Liver (tissue), 9 donors: ENCODE data around the gene TWIST1. TPM values are rescaled to one million over a fixed set of nuclear protein-coding genes. Genes with fewer than 3 reads are reported as not detected.

Experiments
- DNase-seq: peaks from one replicate; pipeline ENCODE4 v3.0.0-alpha.2; 2017; ENCODE audit warnings: low spot score
- H3K27ac ChIP-seq, 2 donors: one replicate each; pipeline ENCODE4 v1.7.0; 2013; ENCODE audit warnings: inconsistent platforms in 2 of 2, low read length in 2 of 2, control low read depth in 1 of 2, low read depth in 1 of 2, mild to moderate bottlenecking in 1 of 2
- H3K27me3 ChIP-seq, 4 donors: one replicate each; pipeline versions ENCODE4 v1.6.1 to v1.7.0; 2013; ENCODE audit warnings: low read length in 3 of 4, inconsistent platforms in 1 of 4, mild to moderate bottlenecking in 1 of 4, moderate library complexity in 1 of 4; ENCODE audit not compliant: control insufficient read depth in 4 of 4, insufficient read depth in 4 of 4
- H3K36me3 ChIP-seq, 4 donors: one replicate each; pipeline versions ENCODE4 v1.6.1 to v1.7.0; 2013; ENCODE audit warnings: low read length in 3 of 4, mild to moderate bottlenecking in 3 of 4, low read depth in 1 of 4, moderate library complexity in 1 of 4; ENCODE audit not compliant: control insufficient read depth in 4 of 4, insufficient read depth in 3 of 4
- H3K4me1 ChIP-seq, 4 donors: one replicate each; pipeline versions ENCODE4 v1.6.1 to v1.7.0; 2013; ENCODE audit warnings: low read length in 3 of 4, mild to moderate bottlenecking in 3 of 4, moderate library complexity in 1 of 4; ENCODE audit not compliant: control insufficient read depth in 4 of 4, insufficient read depth in 4 of 4
- H3K4me3 ChIP-seq, 3 donors: one replicate each; pipeline versions ENCODE4 v1.6.1 to v1.7.0; 2013; ENCODE audit warnings: low read length in 3 of 3, control low read depth in 1 of 3, low read depth in 1 of 3, mild to moderate bottlenecking in 1 of 3
- H3K9ac ChIP-seq, 2 donors: one replicate each; pipeline ENCODE4 v1.7.0; 2013; ENCODE audit warnings: low read length in 2 of 2, mild to moderate bottlenecking in 2 of 2, moderate library complexity in 2 of 2, control low read depth in 1 of 2, low read depth in 1 of 2
- H3K9me3 ChIP-seq, 4 donors: one replicate each; pipeline versions ENCODE4 v1.6.1 to v1.7.0; 2013; ENCODE audit warnings: low read length in 3 of 4; ENCODE audit not compliant: control insufficient read depth in 4 of 4
- FOXA1 ChIP-seq: IDR thresholded peaks from 2 replicates; pipeline ENCODE4 v1.6.1; 2016; ENCODE audit warnings: antibody characterized with exemption
- FOXA2 ChIP-seq: IDR thresholded peaks from 2 replicates; pipeline ENCODE4 v1.6.1; 2016; ENCODE audit warnings: antibody characterized with exemption
- HNF4G ChIP-seq: IDR thresholded peaks from 2 replicates; pipeline ENCODE4 v1.6.1; 2016; ENCODE audit warnings: antibody characterized with exemption
- JUND ChIP-seq, 2 donors: IDR thresholded peaks; 2 replicates each; pipeline ENCODE4 v1.6.1; 2016; ENCODE audit warnings: antibody characterized with exemption in 2 of 2
- NR2F2 ChIP-seq: IDR thresholded peaks from 2 replicates; pipeline ENCODE4 v1.6.1; 2016; ENCODE audit warnings: antibody characterized with exemption
- RAD21 ChIP-seq, 2 donors: IDR thresholded peaks; 2 replicates each; pipeline ENCODE4 v1.6.1; 2016; ENCODE audit warnings: antibody characterized with exemption in 2 of 2, mild to moderate bottlenecking in 2 of 2
- SP1 ChIP-seq: IDR thresholded peaks from 2 replicates; pipeline ENCODE4 v1.6.1; 2018; ENCODE audit warnings: antibody characterized with exemption, mild to moderate bottlenecking
- TAF1 ChIP-seq: conservative IDR thresholded peaks from 2 replicates; pipeline ENCODE4 v1.6.1; 2016; ENCODE audit warnings: antibody characterized with exemption, mild to moderate bottlenecking
- YY1 ChIP-seq: IDR thresholded peaks from 2 replicates; pipeline ENCODE4 v1.6.1; 2016; ENCODE audit warnings: antibody characterized with exemption, mild to moderate bottlenecking
- WGBS: extraction: QIAGEN DNeasy Blood & Tissue Kit; methylation state at CpG from one replicate; pipeline ENCODE4 v1.1.7; 2013; 5-methylcytosine and 5-hydroxymethylcytosine counted together
- polyA plus RNA-seq, 2 donors: library from polyadenylated mRNA; stranded (reverse) in 1 of 2; unstranded in 1 of 2; fragments of 200-250 nt in 1 of 2; fragments of >200 nt in 1 of 2; fragmentation: Nextera tagmentation in 1 of 2; extraction: Ambion mirVana in 1 of 2; gene quantifications; one replicate each; pipeline versions ENCODE4 v1.2.1 to v1.2.3, GENCODE V29; 2013 to 2015
- total RNA-seq, 2 donors: library from RNA; depleted of rRNA; stranded (reverse); fragments of >200 nt; gene quantifications; one replicate each; pipeline ENCODE4 v1.2.3, GENCODE V29; 2014
- TF ChIP-seq, protein P1 (sequence below): IDR thresholded peaks from 2 replicates; pipeline ENCODE4 v1.6.1; 2016; ENCODE audit warnings: antibody characterized with exemption
- TF ChIP-seq, protein P2 (sequence below): IDR thresholded peaks from 2 replicates; pipeline ENCODE4 v1.6.1; 2016; ENCODE audit warnings: antibody characterized with exemption
- TF ChIP-seq, protein P3 (sequence below): IDR thresholded peaks from 2 replicates; pipeline ENCODE4 v1.6.1; 2016; ENCODE audit warnings: antibody characterized with exemption
- TF ChIP-seq, protein P4 (sequence below): fragments of 150-350 bp; IDR thresholded peaks from 2 replicates; pipeline ENCODE4 v1.5.1; 2017; ENCODE audit warnings: improper control_type of control experiment, low read depth, low read length; ENCODE audit not compliant: missing input control
- donor health status: healthy.
- donor health status: healthy.
- donor health status: healthy.
- donor health status: healthy.
- donor health status: healthy.

The TWIST1 gene
- total and polyA plus RNA-seq, 4 donors, result 0.15 to 0.19 (median 0.17) TPM; not detected in 1

DNA sequence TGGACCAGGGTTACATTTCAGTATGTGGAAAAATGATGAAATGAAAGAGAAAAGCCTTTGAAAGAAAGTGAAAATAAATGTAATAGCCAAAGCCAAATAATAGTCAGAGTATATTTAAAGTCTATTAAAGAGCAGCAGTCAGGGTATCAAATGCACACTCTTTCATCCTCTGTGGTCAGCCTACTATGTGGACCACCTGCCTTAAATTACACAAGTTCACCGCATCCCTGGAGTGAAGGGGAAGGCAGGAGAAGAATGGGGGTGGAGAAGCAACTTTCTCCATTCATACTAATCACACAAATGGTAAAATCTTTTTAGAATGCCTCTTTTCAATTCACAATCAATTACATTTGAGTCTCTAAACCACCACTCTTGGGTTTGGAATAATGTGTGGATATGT is 16.0 kb downstream of the TWIST1 start:
- no peaks in the 10 kb centered on the region for H3K36me3 ChIP-seq
- H3K9me3 ChIP-seq, result no peaks in the 10 kb centered on the region
- H3K4me3 ChIP-seq, result no peak overlapping the region
- 74% methylated on average over 1 of the region's 1 CpG for WGBS
- TF ChIP-seq, protein P1, sequence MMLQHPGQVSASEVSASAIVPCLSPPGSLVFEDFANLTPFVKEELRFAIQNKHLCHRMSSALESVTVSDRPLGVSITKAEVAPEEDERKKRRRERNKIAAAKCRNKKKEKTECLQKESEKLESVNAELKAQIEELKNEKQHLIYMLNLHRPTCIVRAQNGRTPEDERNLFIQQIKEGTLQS, result no peak
- TF ChIP-seq, protein P2, sequence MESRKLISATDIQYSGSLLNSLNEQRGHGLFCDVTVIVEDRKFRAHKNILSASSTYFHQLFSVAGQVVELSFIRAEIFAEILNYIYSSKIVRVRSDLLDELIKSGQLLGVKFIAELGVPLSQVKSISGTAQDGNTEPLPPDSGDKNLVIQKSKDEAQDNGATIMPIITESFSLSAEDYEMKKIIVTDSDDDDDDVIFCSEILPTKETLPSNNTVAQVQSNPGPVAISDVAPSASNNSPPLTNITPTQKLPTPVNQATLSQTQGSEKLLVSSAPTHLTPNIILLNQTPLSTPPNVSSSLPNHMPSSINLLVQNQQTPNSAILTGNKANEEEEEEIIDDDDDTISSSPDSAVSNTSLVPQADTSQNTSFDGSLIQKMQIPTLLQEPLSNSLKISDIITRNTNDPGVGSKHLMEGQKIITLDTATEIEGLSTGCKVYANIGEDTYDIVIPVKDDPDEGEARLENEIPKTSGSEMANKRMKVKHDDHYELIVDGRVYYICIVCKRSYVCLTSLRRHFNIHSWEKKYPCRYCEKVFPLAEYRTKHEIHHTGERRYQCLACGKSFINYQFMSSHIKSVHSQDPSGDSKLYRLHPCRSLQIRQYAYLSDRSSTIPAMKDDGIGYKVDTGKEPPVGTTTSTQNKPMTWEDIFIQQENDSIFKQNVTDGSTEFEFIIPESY, result no peak
- TF ChIP-seq SP1, result no peak
- peaks cover 0 to 3% (median 0%) of the 10 kb centered on the region in 4 donors for H3K4me1 ChIP-seq
- peaks cover 0 to 16% (median 9%) of the 10 kb centered on the region in 4 donors for H3K27me3 ChIP-seq
- H3K27ac ChIP-seq, result no peak overlapping the region
- H3K9ac ChIP-seq, result no peak overlapping the region
- no peak for DNase-seq

DNA sequence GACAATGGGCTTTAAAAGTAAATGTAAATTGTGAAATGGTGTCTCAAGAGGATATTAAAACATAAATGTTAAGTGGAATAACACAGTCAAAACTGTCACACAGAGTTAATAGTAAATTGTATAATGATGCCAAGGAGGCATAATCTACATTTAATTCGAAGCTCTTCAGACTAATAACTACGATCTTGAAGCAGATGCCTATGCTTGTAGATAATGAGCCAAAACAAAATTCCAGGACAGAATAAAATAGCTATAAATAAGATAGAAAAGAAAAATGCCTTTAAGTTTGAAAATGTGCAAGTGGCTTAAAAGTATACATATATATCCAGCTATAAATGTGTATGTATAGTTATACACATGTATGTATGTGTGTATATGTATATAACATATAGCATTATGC is 17.5 kb downstream of the TWIST1 start:
- no peak for DNase-seq
- no peaks in the 10 kb centered on the region for H3K36me3 ChIP-seq
- no peak overlapping the region for H3K9ac ChIP-seq
- H3K4me1 ChIP-seq, result no peaks in the 10 kb centered on the region
- H3K4me3 ChIP-seq, result no peak overlapping the region
- H3K9me3 ChIP-seq, result no peaks in the 10 kb centered on the region
- peaks cover 0 to 12% (median 6%) of the 10 kb centered on the region in 4 donors for H3K27me3 ChIP-seq
- WGBS, result 58% methylated on average over 2 of the region's 2 CpGs
- no peak overlapping the region for H3K27ac ChIP-seq
- TF ChIP-seq SP1 (no peak), NR2F2 (no peak), TAF1 (no peak)
- TF ChIP-seq, protein P1, result no peak
- TF ChIP-seq, protein P2, result no peak

DNA sequence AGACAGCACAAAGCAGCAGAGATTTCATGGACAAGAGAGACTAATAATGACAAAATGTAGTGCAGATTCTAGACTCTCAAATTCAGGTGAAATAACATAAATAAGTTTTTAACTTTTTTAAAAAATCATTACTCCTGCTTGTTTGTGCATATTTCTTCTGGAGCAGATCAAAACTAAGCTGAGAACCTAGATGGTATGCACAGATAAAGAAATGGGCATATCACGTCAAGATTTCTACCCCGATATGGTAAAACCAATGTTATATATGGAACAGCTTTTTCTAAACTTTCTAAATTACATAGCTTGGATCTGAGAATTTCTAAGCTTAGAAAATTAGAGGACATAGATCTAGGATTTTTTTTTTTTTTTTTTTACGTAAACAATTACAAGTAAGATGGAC is 18.2 kb downstream of the TWIST1 start:
- Histone ChIP-seq H3K27ac (no peak overlapping the region), H3K4me1 (no peaks in the 10 kb centered on the region), H3K9me3 (no peaks in the 10 kb centered on the region), H3K9ac (no peak overlapping the region), H3K36me3 (no peaks in the 10 kb centered on the region), H3K27me3 (peaks cover 0 to 13% (median 3%) of the 10 kb centered on the region in 4 donors), H3K4me3 (no peak overlapping the region)
- TF ChIP-seq NR2F2 (no peak), YY1 (no peak), FOXA2 (no peak), RAD21 (IDR thresholded peaks at IDR 0.05) (no peak), HNF4G (no peak), FOXA1 (no peak), JUND (IDR thresholded peaks at IDR 0.05) (no peak), TAF1 (no peak)
- TF ChIP-seq, protein P3, sequence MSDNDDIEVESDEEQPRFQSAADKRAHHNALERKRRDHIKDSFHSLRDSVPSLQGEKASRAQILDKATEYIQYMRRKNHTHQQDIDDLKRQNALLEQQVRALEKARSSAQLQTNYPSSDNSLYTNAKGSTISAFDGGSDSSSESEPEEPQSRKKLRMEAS, result no peak
- TF ChIP-seq, protein P1, result no peak
- TF ChIP-seq, protein P4, sequence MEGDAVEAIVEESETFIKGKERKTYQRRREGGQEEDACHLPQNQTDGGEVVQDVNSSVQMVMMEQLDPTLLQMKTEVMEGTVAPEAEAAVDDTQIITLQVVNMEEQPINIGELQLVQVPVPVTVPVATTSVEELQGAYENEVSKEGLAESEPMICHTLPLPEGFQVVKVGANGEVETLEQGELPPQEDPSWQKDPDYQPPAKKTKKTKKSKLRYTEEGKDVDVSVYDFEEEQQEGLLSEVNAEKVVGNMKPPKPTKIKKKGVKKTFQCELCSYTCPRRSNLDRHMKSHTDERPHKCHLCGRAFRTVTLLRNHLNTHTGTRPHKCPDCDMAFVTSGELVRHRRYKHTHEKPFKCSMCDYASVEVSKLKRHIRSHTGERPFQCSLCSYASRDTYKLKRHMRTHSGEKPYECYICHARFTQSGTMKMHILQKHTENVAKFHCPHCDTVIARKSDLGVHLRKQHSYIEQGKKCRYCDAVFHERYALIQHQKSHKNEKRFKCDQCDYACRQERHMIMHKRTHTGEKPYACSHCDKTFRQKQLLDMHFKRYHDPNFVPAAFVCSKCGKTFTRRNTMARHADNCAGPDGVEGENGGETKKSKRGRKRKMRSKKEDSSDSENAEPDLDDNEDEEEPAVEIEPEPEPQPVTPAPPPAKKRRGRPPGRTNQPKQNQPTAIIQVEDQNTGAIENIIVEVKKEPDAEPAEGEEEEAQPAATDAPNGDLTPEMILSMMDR, result no peak
- no peak for DNase-seq
- WGBS, result 79% methylated on average over 3 of the region's 3 CpGs
